KMS-11 (cell line): ENCODE measurements around the gene TAF11L14.

Experiments
- H2AFZ ChIP-seq: fragments of 200-600 bp; sonication (generic); 2 replicates; pipeline ENCODE4 v1.6.1; 2016; ENCODE audit warnings: antibody characterized with exemption, mixed run types, low read depth
- H3K27ac ChIP-seq: fragments of 200-600 bp; sonication (generic); 2 replicates; pipeline ENCODE4 v1.6.1; 2016; ENCODE audit warnings: mild to moderate bottlenecking, mixed run types
- H3K27me3 ChIP-seq: fragments of 200-600 bp; sonication (generic); 2 replicates; pipeline ENCODE4 v1.6.1; 2017; ENCODE audit warnings: mild to moderate bottlenecking, low read depth, mixed run types, moderate library complexity; ENCODE audit not compliant: insufficient read depth
- H3K36me3 ChIP-seq: fragments of 200-600 bp; sonication (generic); 2 replicates; pipeline ENCODE4 v1.6.1; 2017; ENCODE audit warnings: mild to moderate bottlenecking, mixed run types; ENCODE audit not compliant: insufficient read depth
- H3K4me1 ChIP-seq: fragments of 200-600 bp; sonication (generic); 2 replicates; pipeline ENCODE4 v1.6.1; 2016; ENCODE audit warnings: mild to moderate bottlenecking, low read depth, mixed run types; ENCODE audit not compliant: poor library complexity, severe bottlenecking
- H3K4me2 ChIP-seq: fragments of 200-600 bp; sonication (generic); 2 replicates; pipeline ENCODE4 v1.7.0; 2016; ENCODE audit warnings: mild to moderate bottlenecking, mixed run types
- H3K4me3 ChIP-seq: fragments of 200-600 bp; sonication (generic); IDR thresholded peaks from 2 replicates; pipeline ENCODE4 v1.6.1; 2017; ENCODE audit warnings: low read depth, low read length, mixed read lengths; ENCODE audit not compliant: insufficient read depth
- H3K79me2 ChIP-seq: fragments of 200-600 bp; sonication (generic); 2 replicates; pipeline ENCODE4 v1.6.1; 2016; ENCODE audit warnings: low read depth, mixed run types; ENCODE audit not compliant: insufficient read depth
- H3K9ac ChIP-seq: fragments of 200-600 bp; sonication (generic); 2 replicates; pipeline ENCODE4 v1.6.1; 2016; ENCODE audit warnings: mild to moderate bottlenecking, mixed run types
- H4K20me1 ChIP-seq: fragments of 200-600 bp; sonication (generic); 2 replicates; pipeline ENCODE4 v1.6.1; 2016; ENCODE audit warnings: mild to moderate bottlenecking, mixed run types; ENCODE audit not compliant: insufficient read depth
- CTCF ChIP-seq: fragments of 200-600 bp; sonication (generic); conservative IDR thresholded peaks from 2 replicates; pipeline ENCODE4 v1.6.1; 2017; ENCODE audit warnings: low read depth, mild to moderate bottlenecking, antibody characterized with exemption, low read length, moderate library complexity, mixed read lengths

TAF11L14 gene

GRCh38 chr5:17655921-17656320 is 21.7 kb downstream of the TAF11L14 start:
- H2AFZ ChIP-seq, result no peak overlapping the region
- TF ChIP-seq CTCF, result no peak
- H3K79me2 ChIP-seq, result no peaks in the 10 kb centered on the region

GRCh38 chr5:17663182-17663581 is 28.9 kb downstream of the TAF11L14 start:
- H3K79me2 ChIP-seq, result no peaks in the 10 kb centered on the region
- H3K4me3 ChIP-seq, result no peak overlapping the region
- no peak overlapping the region for H3K4me2 ChIP-seq
- H3K27ac ChIP-seq, result no peak overlapping the region
- H2AFZ ChIP-seq, result no peak overlapping the region
- TF ChIP-seq CTCF, result no peak
- H3K36me3 ChIP-seq, result no peaks in the 10 kb centered on the region
- H3K9ac ChIP-seq, result no peak overlapping the region
- H4K20me1 ChIP-seq, result no peaks in the 10 kb centered on the region
- H3K4me1 ChIP-seq, result no peaks in the 10 kb centered on the region
- no peaks in the 10 kb centered on the region for H3K27me3 ChIP-seq

More at GRCh38 chr5:17655921-17656320, 21.7 kb downstream of the TAF11L14 start:
- H3K27ac ChIP-seq, result no peak overlapping the region
- H4K20me1 ChIP-seq, result no peaks in the 10 kb centered on the region
- no peaks in the 10 kb centered on the region for H3K4me1 ChIP-seq
- no peaks in the 10 kb centered on the region for H3K36me3 ChIP-seq
- no peak overlapping the region for H3K4me2 ChIP-seq
- H3K9ac ChIP-seq, result no peak overlapping the region
- H3K4me3 ChIP-seq, result no peak overlapping the region
- H3K27me3 ChIP-seq, result no peaks in the 10 kb centered on the region

- Histone ChIP-seq H3K4me3 (no peak overlapping the region), H4K20me1 (no peaks in the 10 kb centered on the region), H2AFZ (no peak overlapping the region), H3K4me2 (no peak overlapping the region), H3K79me2 (no peaks in the 10 kb centered on the region), H3K36me3 (no peaks in the 10 kb centered on the region), H3K27me3 (no peaks in the 10 kb centered on the region), H3K4me1 (no peaks in the 10 kb centered on the region), H3K27ac (no peak overlapping the region), H3K9ac (no peak overlapping the region)
- no peak for TF ChIP-seq CTCF
Observed at GRCh38 chr5:17665836-17666235, 31.6 kb downstream of the TAF11L14 start.

GRCh38 chr5:17666726-17667235 is 32.5 kb downstream of the TAF11L14 start:
- Histone ChIP-seq H3K79me2 (no peaks in the 10 kb centered on the region), H2AFZ (no peak overlapping the region), H3K4me2 (no peak overlapping the region), H3K4me3 (no peak overlapping the region), H3K9ac (no peak overlapping the region), H3K36me3 (no peaks in the 10 kb centered on the region), H3K27ac (no peak overlapping the region), H3K4me1 (no peaks in the 10 kb centered on the region), H4K20me1 (no peaks in the 10 kb centered on the region), H3K27me3 (no peaks in the 10 kb centered on the region)
- TF ChIP-seq CTCF, result no peak
